Neural cell (in vitro differentiated cells): ENCODE measurements around the gene IFI27. TPM values are rescaled to one million over a fixed set of nuclear protein-coding genes. Genes with fewer than 3 reads are reported as not detected.

Experiments
- H2AFZ ChIP-seq: fragments of 200-600, 300-800 bp; sonication (generic), shearing (Covaris generic); 2 replicates; pipeline ENCODE4 v1.6.0; 2014; ENCODE audit warnings: low read depth, mild to moderate bottlenecking, antibody characterized with exemption, low read length, moderate library complexity
- H3F3A ChIP-seq: fragments of 200-600 bp; shearing (Covaris generic); 2 replicates; pipeline ENCODE4 v1.6.1; 2016; ENCODE audit warnings: mild to moderate bottlenecking, moderate library complexity, mixed read lengths, antibody characterized with exemption, low read length; ENCODE audit not compliant: insufficient read depth, poor library complexity, severe bottlenecking
- H3K27ac ChIP-seq: fragments of 200-600, 300-800 bp; sonication (generic), shearing (Covaris generic); 2 replicates; pipeline ENCODE4 v1.5.1; 2014; ENCODE audit warnings: mild to moderate bottlenecking, low read length, moderate library complexity
- H3K27me3 ChIP-seq: fragments of 300-800, 200-600 bp; sonication (generic), shearing (Covaris generic); 2 replicates; pipeline ENCODE4 v1.6.0; 2014; ENCODE audit warnings: mild to moderate bottlenecking, low read depth, low read length, moderate library complexity; ENCODE audit not compliant: insufficient read depth
- H3K36me3 ChIP-seq: fragments of 300-800, 200-600 bp; sonication (generic), shearing (Covaris generic); 2 replicates; pipeline ENCODE4 v1.5.1; 2014; ENCODE audit warnings: mild to moderate bottlenecking, antibody characterized with exemption, low read length, moderate library complexity; ENCODE audit not compliant: insufficient read depth
- H3K4me2 ChIP-seq: fragments of 300-800, 200-600 bp; sonication (generic), shearing (Covaris generic); 2 replicates; pipeline ENCODE4 v1.6.0; 2014; ENCODE audit warnings: mild to moderate bottlenecking, low read length
- H3K4me3 ChIP-seq: fragments of 300-800, 200-600 bp; sonication (generic), shearing (Covaris generic); 2 replicates; pipeline ENCODE4 v1.5.1; 2014; ENCODE audit warnings: mild to moderate bottlenecking, low read length, moderate library complexity
- H3K79me2 ChIP-seq: fragments of 200-600 bp; shearing (Covaris generic); replicated peaks from 2 replicates; pipeline ENCODE4 v1.6.0; 2014; ENCODE audit warnings: mild to moderate bottlenecking, low read length, moderate library complexity; ENCODE audit not compliant: insufficient read depth
- H3K9ac ChIP-seq: fragments of 300-800, 200-600 bp; sonication (generic), shearing (Covaris generic); 2 replicates; pipeline ENCODE4 v1.6.1; 2016; ENCODE audit warnings: mild to moderate bottlenecking, low read length, mixed read lengths
- H3K9me2 ChIP-seq: fragments of 200-600 bp; shearing (Covaris generic); 2 replicates; pipeline ENCODE4 v1.6.1; 2016; ENCODE audit warnings: mild to moderate bottlenecking, low read length, mixed read lengths; ENCODE audit not compliant: insufficient read depth
- H3K9me3 ChIP-seq: fragments of 200-600, 300-800 bp; sonication (generic), shearing (Covaris generic); 2 replicates; pipeline ENCODE4 v1.6.1; 2016; ENCODE audit warnings: mild to moderate bottlenecking, mixed run types, low read length, moderate library complexity, mixed read lengths
- H4K20me1 ChIP-seq: fragments of 200-600 bp; shearing (Covaris generic); 2 replicates; pipeline ENCODE4 v1.6.1; 2016; ENCODE audit warnings: mild to moderate bottlenecking, mixed run types; ENCODE audit not compliant: insufficient read depth
- CTCF ChIP-seq: fragments of 450-650 bp; IDR thresholded peaks from 2 replicates; pipeline ENCODE4 v1.5.1; 2014; ENCODE audit warnings: antibody characterized with exemption, mild to moderate bottlenecking, moderate library complexity; ENCODE audit not compliant: poor library complexity, severe bottlenecking
- EP300 ChIP-seq: fragments of 450-650 bp; conservative IDR thresholded peaks from 2 replicates; pipeline ENCODE4 v1.6.1; 2014; ENCODE audit warnings: antibody characterized with exemption, mild to moderate bottlenecking, moderate library complexity; ENCODE audit not compliant: poor library complexity, severe bottlenecking
- EZH2 ChIP-seq: fragments of 200-600, 300-800 bp; shearing (Covaris generic), sonication (generic); IDR thresholded peaks from 2 replicates; pipeline ENCODE4 v1.6.1; 2014; ENCODE audit warnings: antibody characterized with exemption, low read length, borderline replicate concordance, mild to moderate bottlenecking; ENCODE audit not compliant: insufficient read depth, poor library complexity, severe bottlenecking
- MXI1 ChIP-seq: fragments of 450-650 bp; conservative IDR thresholded peaks from 2 replicates; pipeline ENCODE4 v1.6.1; 2014; ENCODE audit warnings: antibody characterized with exemption, mild to moderate bottlenecking; ENCODE audit not compliant: poor library complexity, severe bottlenecking
- POLR2AphosphoS5 ChIP-seq: IDR thresholded peaks from 2 replicates; pipeline ENCODE4 v1.6.1; 2012
- RAD21 ChIP-seq: fragments of 450-650 bp; conservative IDR thresholded peaks from 2 replicates; pipeline ENCODE4 v1.6.1; 2014; ENCODE audit warnings: antibody characterized with exemption, mild to moderate bottlenecking, moderate library complexity
- REST ChIP-seq: IDR thresholded peaks from 2 replicates; pipeline ENCODE4 v1.6.1; 2012; ENCODE audit warnings: borderline replicate concordance
- SMC3 ChIP-seq: fragments of 450-650 bp; conservative IDR thresholded peaks from 2 replicates; pipeline ENCODE4 v1.6.1; 2014; ENCODE audit warnings: antibody characterized with exemption, mild to moderate bottlenecking, moderate library complexity; ENCODE audit not compliant: poor library complexity
- TAF1 ChIP-seq: IDR thresholded peaks from 2 replicates; pipeline ENCODE4 v1.6.1; 2012; ENCODE audit warnings: low read depth
- polyA plus RNA-seq: library from polyadenylated mRNA; depleted of rRNA; stranded (reverse); fragments of >200 nt; gene quantifications from 2 replicates; pipeline ENCODE4 v1.2.3, GENCODE V29; 2014

Gene IFI27
- polyA plus RNA-seq, 1 donor from 2014 or later, result 2.2 TPM

GRCh38 chr14:94087891-94088290 is 22.6 kb upstream of the IFI27 start:
- Histone ChIP-seq H3K79me2 (no peaks in the 10 kb centered on the region), H3K9ac (no peak overlapping the region), H3K9me3 (no peaks in the 10 kb centered on the region), H4K20me1 (no peaks in the 10 kb centered on the region), H3K36me3 (no peaks in the 10 kb centered on the region), H3K27me3 (no peaks in the 10 kb centered on the region), H3K4me3 (no peak overlapping the region), H3K27ac (no peak overlapping the region), H3F3A (no peaks in the 10 kb centered on the region), H2AFZ (no peak overlapping the region), H3K4me2 (no peak overlapping the region), H3K9me2 (no peaks in the 10 kb centered on the region)
- no peak for TF ChIP-seq RAD21
- TF ChIP-seq EP300, result no peak

- Histone ChIP-seq H3K27ac (no peak overlapping the region), H3K4me2 (no peak overlapping the region), H3K36me3 (no peaks in the 10 kb centered on the region)
Observed at GRCh38 chr14:94088516-94088915, 22.0 kb upstream of the IFI27 start.

More at GRCh38 chr14:94088516-94088915, 22.0 kb upstream of the IFI27 start:
- no peaks in the 10 kb centered on the region for H3K9me2 ChIP-seq
- no peak overlapping the region for H3K4me3 ChIP-seq
- no peaks in the 10 kb centered on the region for H4K20me1 ChIP-seq
- no peak overlapping the region for H3K9ac ChIP-seq
- H3K27me3 ChIP-seq, result no peaks in the 10 kb centered on the region
- no peaks in the 10 kb centered on the region for H3K79me2 ChIP-seq
- TF ChIP-seq EP300, result no peak
- no peak for TF ChIP-seq RAD21
- no peak for TF ChIP-seq TAF1
- no peak for TF ChIP-seq POLR2AphosphoS5
- no peak for TF ChIP-seq REST
- TF ChIP-seq EZH2, result no peak
- TF ChIP-seq CTCF, result no peak
- TF ChIP-seq MXI1, result no peak
- TF ChIP-seq SMC3, result no peak
- H2AFZ ChIP-seq, result no peak overlapping the region
- H3K9me3 ChIP-seq, result no peaks in the 10 kb centered on the region
- no peaks in the 10 kb centered on the region for H3F3A ChIP-seq
